HCT116 (cell line): ENCODE results near the gene STAT4.

Source experiments
- EZH2phosphoT487 ChIP-seq: fragments of 200-600 bp; IDR thresholded peaks from 2 replicates; pipeline ENCODE4 v1.6.1; 2018; ENCODE audit warnings: antibody characterized with exemption, borderline replicate concordance
- JUND ChIP-seq: IDR thresholded peaks from 2 replicates; pipeline ENCODE4 v1.6.1; 2012
- POLR2A ChIP-seq: IDR thresholded peaks from 2 replicates; pipeline ENCODE4 v1.7.0; 2011; ENCODE audit warnings: borderline replicate concordance; ENCODE audit not compliant: insufficient read depth, insufficient read length; ENCODE audit errors: extremely low read depth
- POLR2AphosphoS5 ChIP-seq: IDR thresholded peaks from 2 replicates; pipeline ENCODE4 v1.6.1; 2011; ENCODE audit warnings: mild to moderate bottlenecking, low read depth, low read length, moderate library complexity
- RAD21 ChIP-seq: IDR thresholded peaks from 2 replicates; pipeline ENCODE4 v1.6.1; 2012; ENCODE audit warnings: low read depth, mild to moderate bottlenecking
- YY1 ChIP-seq: IDR thresholded peaks from 2 replicates; pipeline ENCODE4 v1.6.1; 2011; ENCODE audit warnings: low read length, low read depth, moderate library complexity, mild to moderate bottlenecking; ENCODE audit not compliant: insufficient replicate concordance; ENCODE audit errors: extremely low read depth
- TF ChIP-seq, protein P1 (sequence below), 3 experiments: fragments of 200-600 bp in 1 of 3; sonication (generic) in 1 of 3; IDR thresholded peaks in 2 of 3; conservative IDR thresholded peaks in 1 of 3; 2 replicates each; pipeline ENCODE4 v1.5.1; 2012 to 2017; ENCODE audit warnings: low read depth in 2 of 3, low read length in 2 of 3, antibody characterized with exemption in 1 of 3, borderline replicate concordance in 1 of 3, control low read depth in 1 of 3, mild to moderate bottlenecking in 1 of 3, mixed read lengths in 1 of 3, mixed run types in 1 of 3, moderate library complexity in 1 of 3; ENCODE audit not compliant: insufficient read depth in 1 of 3
- TF ChIP-seq, protein P2 (sequence below): IDR thresholded peaks from 2 replicates; pipeline ENCODE4 v1.6.1; 2011; ENCODE audit warnings: mild to moderate bottlenecking, low read length, moderate library complexity; ENCODE audit not compliant: insufficient replicate concordance; ENCODE audit errors: extremely low read depth
- TF ChIP-seq, protein P3 (sequence below): IDR thresholded peaks from 2 replicates; pipeline ENCODE4 v1.6.1; 2012

DNA sequence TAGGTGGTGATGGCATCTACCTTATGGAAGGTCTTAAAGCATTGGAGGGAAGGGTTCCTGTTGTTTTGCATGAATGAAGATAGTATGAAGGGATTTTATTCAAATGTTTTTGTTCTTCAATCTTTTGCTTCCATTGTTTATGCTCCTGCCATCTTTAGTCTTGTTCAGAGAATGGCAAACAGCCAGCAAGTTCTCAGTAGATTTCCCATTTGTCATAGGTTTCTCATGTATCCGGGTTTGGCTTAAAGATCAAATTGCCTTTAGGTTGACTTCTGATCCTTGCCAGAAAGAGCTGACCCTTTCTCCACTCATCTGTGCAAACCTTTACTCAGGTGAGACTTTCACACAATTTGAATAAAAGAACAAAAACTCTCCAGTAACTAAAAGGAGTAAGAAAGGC, 44.2 kb upstream of the STAT4 start:
- TF ChIP-seq, protein P1, sequence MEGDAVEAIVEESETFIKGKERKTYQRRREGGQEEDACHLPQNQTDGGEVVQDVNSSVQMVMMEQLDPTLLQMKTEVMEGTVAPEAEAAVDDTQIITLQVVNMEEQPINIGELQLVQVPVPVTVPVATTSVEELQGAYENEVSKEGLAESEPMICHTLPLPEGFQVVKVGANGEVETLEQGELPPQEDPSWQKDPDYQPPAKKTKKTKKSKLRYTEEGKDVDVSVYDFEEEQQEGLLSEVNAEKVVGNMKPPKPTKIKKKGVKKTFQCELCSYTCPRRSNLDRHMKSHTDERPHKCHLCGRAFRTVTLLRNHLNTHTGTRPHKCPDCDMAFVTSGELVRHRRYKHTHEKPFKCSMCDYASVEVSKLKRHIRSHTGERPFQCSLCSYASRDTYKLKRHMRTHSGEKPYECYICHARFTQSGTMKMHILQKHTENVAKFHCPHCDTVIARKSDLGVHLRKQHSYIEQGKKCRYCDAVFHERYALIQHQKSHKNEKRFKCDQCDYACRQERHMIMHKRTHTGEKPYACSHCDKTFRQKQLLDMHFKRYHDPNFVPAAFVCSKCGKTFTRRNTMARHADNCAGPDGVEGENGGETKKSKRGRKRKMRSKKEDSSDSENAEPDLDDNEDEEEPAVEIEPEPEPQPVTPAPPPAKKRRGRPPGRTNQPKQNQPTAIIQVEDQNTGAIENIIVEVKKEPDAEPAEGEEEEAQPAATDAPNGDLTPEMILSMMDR (IDR thresholded peaks at IDR 0.05 in 2 of 3, conservative IDR thresholded peaks at IDR 0.05 in 1 of 3; ENCODE audit: borderline replicate concordance in 1 of 3, insufficient read depth in 1 of 3, low read depth in 2 of 3, low read length in 2 of 3): no peak
- TF ChIP-seq POLR2AphosphoS5: no peak
- TF ChIP-seq EZH2phosphoT487: no peak
- no peak for TF ChIP-seq YY1
- TF ChIP-seq POLR2A: no peak
- no peak for TF ChIP-seq JUND
- no peak for TF ChIP-seq RAD21
- TF ChIP-seq, protein P2, sequence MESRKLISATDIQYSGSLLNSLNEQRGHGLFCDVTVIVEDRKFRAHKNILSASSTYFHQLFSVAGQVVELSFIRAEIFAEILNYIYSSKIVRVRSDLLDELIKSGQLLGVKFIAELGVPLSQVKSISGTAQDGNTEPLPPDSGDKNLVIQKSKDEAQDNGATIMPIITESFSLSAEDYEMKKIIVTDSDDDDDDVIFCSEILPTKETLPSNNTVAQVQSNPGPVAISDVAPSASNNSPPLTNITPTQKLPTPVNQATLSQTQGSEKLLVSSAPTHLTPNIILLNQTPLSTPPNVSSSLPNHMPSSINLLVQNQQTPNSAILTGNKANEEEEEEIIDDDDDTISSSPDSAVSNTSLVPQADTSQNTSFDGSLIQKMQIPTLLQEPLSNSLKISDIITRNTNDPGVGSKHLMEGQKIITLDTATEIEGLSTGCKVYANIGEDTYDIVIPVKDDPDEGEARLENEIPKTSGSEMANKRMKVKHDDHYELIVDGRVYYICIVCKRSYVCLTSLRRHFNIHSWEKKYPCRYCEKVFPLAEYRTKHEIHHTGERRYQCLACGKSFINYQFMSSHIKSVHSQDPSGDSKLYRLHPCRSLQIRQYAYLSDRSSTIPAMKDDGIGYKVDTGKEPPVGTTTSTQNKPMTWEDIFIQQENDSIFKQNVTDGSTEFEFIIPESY: no peak
- TF ChIP-seq, protein P3, sequence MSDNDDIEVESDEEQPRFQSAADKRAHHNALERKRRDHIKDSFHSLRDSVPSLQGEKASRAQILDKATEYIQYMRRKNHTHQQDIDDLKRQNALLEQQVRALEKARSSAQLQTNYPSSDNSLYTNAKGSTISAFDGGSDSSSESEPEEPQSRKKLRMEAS: no peak
